Panc1 (cell line): ENCODE measurements around the gene TERF2IP. TPM values are rescaled to one million over a fixed set of nuclear protein-coding genes. Genes with fewer than 3 reads are reported as not detected.

Source experiments
- ATAC-seq: fragments of 200-7000 bp; cut with Tn5 transposase; 2 replicates; pipeline ENCODE4 v1.9.1; 2020; ENCODE audit warnings: mild to moderate bottlenecking, moderate library complexity
- BruUV-seq: library from RNA; stranded (reverse); fragments of 400-500 nt; replicated peaks from 2 replicates; lab custom pipeline; 2021; lab: Mats Ljungman, UMichigan
- CTCF ChIA-PET: fragments of 300-600 bp; sonication (Branson Sonifier 250); formaldehyde crosslinking; loops from one replicate; lab custom pipeline; 2022; ENCODE audit warnings: antibody characterized with exemption; lab: Charles Lee
- POLR2A ChIA-PET: fragments of 300-600 bp; sonication (Branson Sonifier 250); formaldehyde crosslinking; loops from one replicate; lab custom pipeline; 2022; ENCODE audit warnings: antibody characterized with exemption; lab: Charles Lee
- DNase-seq: peaks from one replicate; pipeline ENCODE4 v3.0.0-alpha.2; 2010; ENCODE audit warnings: low read depth, low spot score
- H3K27ac ChIP-seq: 2 replicates; pipeline ENCODE4 v1.5.1; 2011; ENCODE audit warnings: mild to moderate bottlenecking, low read length, inconsistent platforms
- H3K27me3 ChIP-seq: fragments of 200-500 bp; sonication (Bioruptor generic); 2 replicates; pipeline ENCODE4 v1.6.0; 2014; ENCODE audit warnings: low read length, inconsistent platforms; ENCODE audit not compliant: control insufficient read depth, insufficient read depth
- H3K36me3 ChIP-seq: fragments of 200-500 bp; sonication (Bioruptor generic); 2 replicates; pipeline ENCODE4 v1.5.1; 2014; ENCODE audit warnings: inconsistent platforms, mild to moderate bottlenecking, low read length, moderate library complexity; ENCODE audit not compliant: control insufficient read depth, insufficient read depth
- H3K4me1 ChIP-seq: 2 replicates; pipeline ENCODE4 v1.5.1; 2011; ENCODE audit warnings: inconsistent platforms, mild to moderate bottlenecking, low read length, moderate library complexity; ENCODE audit not compliant: control insufficient read depth, insufficient read depth
- H3K4me3 ChIP-seq, 2 experiments: 2 replicates each; pipeline ENCODE4 v1.5.1; 2011 to 2012; ENCODE audit warnings: low read depth in 2 of 2, low read length in 2 of 2, mild to moderate bottlenecking in 2 of 2, inconsistent platforms in 1 of 2, moderate library complexity in 1 of 2
- H3K9me3 ChIP-seq: fragments of 200-500 bp; sonication (Bioruptor generic); 2 replicates; pipeline ENCODE4 v1.5.1; 2014; ENCODE audit warnings: low read depth, mild to moderate bottlenecking, inconsistent platforms, low read length, moderate library complexity; ENCODE audit not compliant: control insufficient read depth, insufficient read depth
- CTCF ChIP-seq: fragments of 450-650 bp; IDR thresholded peaks from 2 replicates; pipeline ENCODE4 v1.5.1; 2017; ENCODE audit warnings: mild to moderate bottlenecking
- POLR2AphosphoS5 ChIP-seq: IDR thresholded peaks from 2 replicates; pipeline ENCODE4 v1.6.1; 2012; ENCODE audit warnings: mild to moderate bottlenecking, low read depth, low read length, moderate library complexity
- REST ChIP-seq, 2 experiments: IDR thresholded peaks; 2 replicates each; pipeline ENCODE4 v1.6.1; 2011 to 2012; ENCODE audit warnings: low read depth in 2 of 2, control low read depth in 1 of 2, low read length in 1 of 2, mild to moderate bottlenecking in 1 of 2, moderate library complexity in 1 of 2; ENCODE audit not compliant: insufficient read depth in 1 of 2
- SIN3A ChIP-seq: IDR thresholded peaks from 2 replicates; pipeline ENCODE4 v1.6.1; 2012; ENCODE audit warnings: low read depth, mild to moderate bottlenecking, low read length, moderate library complexity, borderline replicate concordance; ENCODE audit not compliant: insufficient read depth
- TCF7L2 ChIP-seq: IDR thresholded peaks from 2 replicates; pipeline ENCODE4 v1.6.1; 2011; ENCODE audit warnings: mild to moderate bottlenecking, low read depth, low read length, inconsistent platforms
- in situ Hi-C: cut with HindIII; loops from 2 replicates; pipeline ENCODE4 v1.10.0; 2016; ENCODE audit warnings: low sequenced_read_pairs, low pct_unique_long_range_greater_than_20kb
- intact Hi-C: fragments of 100-400 bp; cut with micrococcal nuclease; formaldehyde crosslinking; loops from one replicate; pipeline ENCODE4 v1.10.0; 2022; ENCODE audit not compliant: unreplicated experiment
- total RNA-seq: library from RNA; stranded (reverse); gene quantifications from one replicate; pipeline ENCODE4 v1.2.1, GENCODE V29; 2021; ENCODE audit not compliant: unreplicated experiment

The TERF2IP gene
- total RNA-seq, 1 experiment from 2014 or later = 23.3 TPM

- intact Hi-C loops = loop anchor here (10.0 kb wide), 1 partner anchor 118 kb away; no protein-coding TSS in a partner anchor
- H3K36me3 ChIP-seq = peaks cover 22% of the 10 kb centered on the region
- CTCF ChIA-PET = no interaction called here
- peak overlapping the region; percentile 97 for H3K27ac ChIP-seq
- H3K4me3 ChIP-seq = peak overlapping the region; percentile 96 to 98
- H3K27me3 ChIP-seq = no peaks in the 10 kb centered on the region
- BruUV-seq = TSS peak; percentile 85
- no peaks in the 10 kb centered on the region for H3K9me3 ChIP-seq
- no peak for TF ChIP-seq POLR2AphosphoS5
- no peak for TF ChIP-seq SIN3A
- no peak for TF ChIP-seq CTCF
- no peak for TF ChIP-seq REST (IDR thresholded peaks at IDR 0.05; ENCODE audit: insufficient read depth in 1 of 2, low read depth in 2 of 2, low read length in 1 of 2)
- TF ChIP-seq TCF7L2 = no peak
- DNase-seq (no peak), ATAC-seq (peak; percentile 56)
- POLR2A ChIA-PET = interaction anchor here (0.5 to 0.6 kb wide), 2 partner anchors 119 to 130 kb away, joined by 4 read pairs; no protein-coding TSS in a partner anchor
- H3K4me1 ChIP-seq = peaks cover 9% of the 10 kb centered on the region
- in situ Hi-C loops = no loop called here
These were observed 471 bp upstream of the TERF2IP start for GRCh38 chr16:75647112-75647491.

- CTCF ChIA-PET = interaction anchor here (0.7 kb wide), 1 partner anchor 116 kb away, joined by 3 read pairs; no protein-coding TSS in a partner anchor
- H3K4me1 ChIP-seq = peaks cover 9% of the 10 kb centered on the region
- DNase-seq = no peak
- TF ChIP-seq SIN3A (no peak), POLR2AphosphoS5 (no peak), REST (IDR thresholded peaks at IDR 0.05; ENCODE audit: insufficient read depth in 1 of 2, low read depth in 2 of 2, low read length in 1 of 2) (no peak), CTCF (no peak)
- BruUV-seq = no TSS peak
- H3K27me3 ChIP-seq = no peaks in the 10 kb centered on the region
- H3K4me3 ChIP-seq = peak overlapping the region; percentile 96 to 98
- intact Hi-C loops = loop anchor here (10.0 kb wide), 1 partner anchor 116 kb away; no protein-coding TSS in a partner anchor
- peaks cover 15% of the 10 kb centered on the region for H3K36me3 ChIP-seq
- in situ Hi-C loops = no loop called here
- no peaks in the 10 kb centered on the region for H3K9me3 ChIP-seq
- ATAC-seq = peak; percentile 62
- POLR2A ChIA-PET = no interaction called here
- H3K27ac ChIP-seq = peak overlapping the region; percentile 82
These were observed 898 bp downstream of the TERF2IP start for GRCh38 chr16:75648265-75649076.
